Lung (tissue), 12 donors: ENCODE results near the gene KHDRBS2. TPM values are rescaled to one million over a fixed set of nuclear protein-coding genes. Genes with fewer than 3 reads are reported as not detected.

ENCODE experiments used
- ATAC-seq: fragments of 200-7000 bp; cut with Tn5 transposase; one replicate; pipeline ENCODE4 v1.9.1; 2020; ENCODE audit warnings: moderate number of reproducible peaks; ENCODE audit not compliant: insufficient read depth, low FRiP score
- DNase-seq, 3 donors: peaks; one replicate each; pipeline ENCODE4 v3.0.0-alpha.2; 2013 to 2017
- H3K27ac ChIP-seq, 2 donors: one replicate each; pipeline ENCODE4 v1.5.1; 2013; ENCODE audit warnings: mild to moderate bottlenecking in 2 of 2, moderate library complexity in 2 of 2, control low read depth in 1 of 2, inconsistent platforms in 1 of 2, low read depth in 1 of 2, low read length in 1 of 2
- H3K27me3 ChIP-seq, 3 donors: one replicate each; pipeline ENCODE4 v1.5.1; 2013; ENCODE audit warnings: low read length in 2 of 3; ENCODE audit not compliant: control insufficient read depth in 3 of 3, insufficient read depth in 3 of 3
- H3K36me3 ChIP-seq, 4 donors: one replicate each; pipeline ENCODE4 v1.5.1; 2013; ENCODE audit warnings: low read length in 4 of 4, mild to moderate bottlenecking in 1 of 4, moderate library complexity in 1 of 4; ENCODE audit not compliant: control insufficient read depth in 4 of 4, insufficient read depth in 4 of 4
- H3K4me1 ChIP-seq, 5 donors: one replicate each; pipeline ENCODE4 v1.5.1; 2013; ENCODE audit warnings: low read length in 5 of 5, mild to moderate bottlenecking in 2 of 5, moderate library complexity in 1 of 5; ENCODE audit not compliant: control insufficient read depth in 5 of 5, insufficient read depth in 5 of 5
- H3K4me3 ChIP-seq: one replicate; pipeline ENCODE4 v1.5.1; 2013; ENCODE audit warnings: mild to moderate bottlenecking, control low read depth, moderate library complexity
- H3K9ac ChIP-seq, 2 donors: one replicate each; pipeline ENCODE4 v1.5.1; 2013; ENCODE audit warnings: low read length in 2 of 2, control low read depth in 1 of 2; ENCODE audit not compliant: insufficient read depth in 1 of 2
- H3K9me3 ChIP-seq, 4 donors: one replicate each; pipeline ENCODE4 v1.5.1; 2013; ENCODE audit warnings: low read length in 3 of 4, mild to moderate bottlenecking in 1 of 4, moderate library complexity in 1 of 4; ENCODE audit not compliant: control insufficient read depth in 4 of 4, insufficient read depth in 3 of 4
- CTCF ChIP-seq: IDR thresholded peaks from 2 replicates; pipeline ENCODE4 v1.5.1; 2012; ENCODE audit warnings: mild to moderate bottlenecking; ENCODE audit errors: control extremely low read depth, extremely low read depth
- WGBS, 2 donors: extraction: QIAGEN DNeasy Blood & Tissue Kit; methylation state at CpG; one replicate each; pipeline ENCODE4 v1.1.7; 2013; 5-methylcytosine and 5-hydroxymethylcytosine counted together
- polyA plus RNA-seq, 2 donors: library from polyadenylated mRNA; stranded (reverse); fragments of 200-250 nt; gene quantifications; one replicate each; pipeline ENCODE4 v1.2.1, GENCODE V29; 2013
- total RNA-seq, 2 donors: library from RNA; depleted of rRNA in 1 of 2; stranded (reverse); fragments of >200 nt in 1 of 2; gene quantifications; one replicate each; pipeline ENCODE4 v1.2.1, GENCODE V29; 2014 to 2021
- donor health status: control.
- donor health status: control.
- donor health status: Bipolar disorder and iron deficiency.
- donor health status: healthy.
- donor health status: DM: yes; HTN: yes; CAD: no.

KHDRBS2 gene
- total and polyA plus RNA-seq, 4 donors = 0.68 to 43.9 (median 3.8) TPM

GRCh38 chr6:61857541-61857940 lies 428.5 kb downstream of the KHDRBS2 start:
- no peak for ATAC-seq
- Histone ChIP-seq H3K9ac (no peak overlapping the region), H3K27ac (no peak overlapping the region), H3K4me3 (no peak overlapping the region), H3K4me1 (no peaks in the 10 kb centered on the region), H3K9me3 (peaks cover 0 to 4% (median 0%) of the 10 kb centered on the region in 4 donors), H3K36me3 (no peaks in the 10 kb centered on the region), H3K27me3 (no peaks in the 10 kb centered on the region)
- no peak for DNase-seq
- TF ChIP-seq CTCF = no peak
- WGBS, 2 donors = 93 to 95% methylated on average over 3 of the region's 3 CpGs

GRCh38 chr6:61841958-61842357 lies 444.1 kb downstream of the KHDRBS2 start:
- no peak for TF ChIP-seq CTCF
- H3K36me3 ChIP-seq = no peaks in the 10 kb centered on the region
- H3K4me3 ChIP-seq = no peak overlapping the region
- H3K27ac ChIP-seq = no peak overlapping the region
- H3K4me1 ChIP-seq = no peaks in the 10 kb centered on the region
- H3K9me3 ChIP-seq = peaks cover 0 to 4% (median 0%) of the 10 kb centered on the region in 4 donors
- no peaks in the 10 kb centered on the region for H3K27me3 ChIP-seq
- no peak for ATAC-seq
- DNase-seq = no peak
- no peak overlapping the region for H3K9ac ChIP-seq

- H3K27ac ChIP-seq = no peak overlapping the region
- H3K9ac ChIP-seq = no peak overlapping the region
- DNase-seq = no peak
- no peak for TF ChIP-seq CTCF
- H3K9me3 ChIP-seq = peaks cover 0 to 1% (median 0%) of the 10 kb centered on the region in 4 donors
- ATAC-seq = no peak
- H3K36me3 ChIP-seq = no peaks in the 10 kb centered on the region
- H3K27me3 ChIP-seq = no peaks in the 10 kb centered on the region
- H3K4me1 ChIP-seq = peaks cover 0 to 2% (median 0%) of the 10 kb centered on the region in 5 donors
- no peak overlapping the region for H3K4me3 ChIP-seq
- 82 to 83% methylated on average over 2 of the region's 2 CpGs for WGBS, 2 donors
Measured at GRCh38 chr6:61835237-61835636, 450.8 kb downstream of the KHDRBS2 start.

GRCh38 chr6:61833176-61833755 lies 452.8 kb downstream of the KHDRBS2 start:
- no peaks in the 10 kb centered on the region for H3K36me3 ChIP-seq
- H3K27me3 ChIP-seq = no peaks in the 10 kb centered on the region
- peaks cover 0 to 2% (median 0%) of the 10 kb centered on the region in 5 donors for H3K4me1 ChIP-seq
- H3K4me3 ChIP-seq = no peak overlapping the region
- peaks cover 0 to 1% (median 0%) of the 10 kb centered on the region in 4 donors for H3K9me3 ChIP-seq
- no peak for DNase-seq
- no peak for TF ChIP-seq CTCF
- ATAC-seq = no peak
- no peak overlapping the region for H3K9ac ChIP-seq
- no peak overlapping the region for H3K27ac ChIP-seq
- 75 to 81% methylated on average over 2 of the region's 2 CpGs for WGBS, 2 donors
